ENCODE measurements around the gene UMOD. TPM values are rescaled to one million over a fixed set of nuclear protein-coding genes. Genes with fewer than 3 reads are reported as not detected.

UMOD gene
- total RNA-seq, 2 experiments from 2014 or later: not detected

DNA sequence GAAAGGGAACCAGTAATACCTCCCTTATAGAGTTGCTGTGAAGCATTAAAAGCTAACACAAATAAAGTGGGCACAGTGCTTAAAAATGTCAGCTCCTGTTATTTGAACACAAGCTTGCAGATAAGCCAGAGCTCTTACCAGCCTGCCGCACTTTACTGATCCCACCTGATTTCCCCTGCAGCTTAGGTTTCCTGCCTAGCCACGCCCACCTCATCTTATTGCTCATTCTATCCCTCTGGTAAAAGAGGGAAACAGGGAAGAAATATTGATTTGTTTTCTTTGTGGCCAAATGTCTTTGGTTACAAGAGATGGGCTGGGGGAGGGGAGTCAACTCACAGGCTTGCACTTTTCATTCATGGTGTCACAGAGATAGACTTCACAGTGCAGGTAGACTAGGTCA lies 15.6 kb downstream of the UMOD start:
- CTCF ChIA-PET: no interaction called here

DNA sequence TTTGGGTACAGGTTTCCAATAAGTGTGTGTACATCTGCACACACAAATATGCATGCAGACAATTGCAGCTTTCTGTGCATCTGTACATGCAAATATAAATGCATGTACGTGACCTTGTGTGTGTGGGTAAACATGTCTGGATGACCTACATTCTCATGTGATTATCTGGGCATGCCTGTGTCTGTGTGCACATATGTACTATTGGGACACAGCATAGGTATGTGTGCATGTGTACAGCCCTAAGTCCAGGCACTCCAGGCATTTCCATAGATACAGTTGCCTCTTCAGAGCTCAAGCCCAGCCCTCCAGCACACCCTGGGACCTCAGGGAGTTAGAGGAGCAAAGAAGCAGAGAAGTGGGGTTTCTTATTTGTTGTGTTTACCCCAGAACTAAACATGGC lies 18.1 kb downstream of the UMOD start:
- Mint-ChIP-seq H3K27me3 (peaks cover 10% of the 10 kb centered on the region), H3K4me1 (ENCODE audit: low read depth) (no peaks in the 10 kb centered on the region), H3K27ac (no peak overlapping the region), H3K36me3 (ENCODE audit: low read depth) (no peaks in the 10 kb centered on the region), H3K9me3 (no peaks in the 10 kb centered on the region), H3K4me3 (no peak overlapping the region)
- no peak for ATAC-seq (ENCODE audit: poor library complexity)
- TF ChIP-seq, protein P1, sequence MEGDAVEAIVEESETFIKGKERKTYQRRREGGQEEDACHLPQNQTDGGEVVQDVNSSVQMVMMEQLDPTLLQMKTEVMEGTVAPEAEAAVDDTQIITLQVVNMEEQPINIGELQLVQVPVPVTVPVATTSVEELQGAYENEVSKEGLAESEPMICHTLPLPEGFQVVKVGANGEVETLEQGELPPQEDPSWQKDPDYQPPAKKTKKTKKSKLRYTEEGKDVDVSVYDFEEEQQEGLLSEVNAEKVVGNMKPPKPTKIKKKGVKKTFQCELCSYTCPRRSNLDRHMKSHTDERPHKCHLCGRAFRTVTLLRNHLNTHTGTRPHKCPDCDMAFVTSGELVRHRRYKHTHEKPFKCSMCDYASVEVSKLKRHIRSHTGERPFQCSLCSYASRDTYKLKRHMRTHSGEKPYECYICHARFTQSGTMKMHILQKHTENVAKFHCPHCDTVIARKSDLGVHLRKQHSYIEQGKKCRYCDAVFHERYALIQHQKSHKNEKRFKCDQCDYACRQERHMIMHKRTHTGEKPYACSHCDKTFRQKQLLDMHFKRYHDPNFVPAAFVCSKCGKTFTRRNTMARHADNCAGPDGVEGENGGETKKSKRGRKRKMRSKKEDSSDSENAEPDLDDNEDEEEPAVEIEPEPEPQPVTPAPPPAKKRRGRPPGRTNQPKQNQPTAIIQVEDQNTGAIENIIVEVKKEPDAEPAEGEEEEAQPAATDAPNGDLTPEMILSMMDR (IDR thresholded peaks at IDR 0.05): no peak
- intact Hi-C loops (cut with DNase I, micrococcal nuclease): no loop called here
- DNase-seq: no peak
- no peak overlapping the region for H3K27ac ChIP-seq (ENCODE audit: low read depth in 1 of 2, low read length in 2 of 2)
- no peaks in the 10 kb centered on the region for H3K36me3 ChIP-seq (ENCODE audit: insufficient read depth, low read length)
- H3K27me3 ChIP-seq (ENCODE audit: control insufficient read depth in 1 of 2, insufficient read depth in 2 of 2, low read length in 2 of 2): no peaks in the 10 kb centered on the region
- H3K4me1 ChIP-seq (ENCODE audit: insufficient read depth, low read length): no peaks in the 10 kb centered on the region
- H3K9me3 ChIP-seq (ENCODE audit: control insufficient read depth in 1 of 2, insufficient read depth in 1 of 2, low read length in 2 of 2): no peaks in the 10 kb centered on the region
- ChIA-PET POLR2A (no interaction called here), CTCF (no interaction called here)
- no peak overlapping the region for H3K4me3 ChIP-seq (ENCODE audit: low read length)

More for the DNA sequence above, 15.6 kb downstream of the UMOD start:
- TF ChIP-seq, protein P1 (IDR thresholded peaks at IDR 0.05): no peak
- Mint-ChIP-seq H3K4me3 (no peak overlapping the region), H3K4me1 (ENCODE audit: low read depth) (no peaks in the 10 kb centered on the region), H3K36me3 (ENCODE audit: low read depth) (no peaks in the 10 kb centered on the region), H3K27me3 (peaks cover 14% of the 10 kb centered on the region), H3K9me3 (no peaks in the 10 kb centered on the region), H3K27ac (no peak overlapping the region)
- Histone ChIP-seq H3K36me3 (ENCODE audit: insufficient read depth, low read length) (no peaks in the 10 kb centered on the region), H3K4me1 (ENCODE audit: insufficient read depth, low read length) (no peaks in the 10 kb centered on the region), H3K27me3 (ENCODE audit: control insufficient read depth in 1 of 2, insufficient read depth in 2 of 2, low read length in 2 of 2) (no peaks in the 10 kb centered on the region), H3K9me3 (ENCODE audit: control insufficient read depth in 1 of 2, insufficient read depth in 1 of 2, low read length in 2 of 2) (no peaks in the 10 kb centered on the region), H3K27ac (ENCODE audit: low read depth in 1 of 2, low read length in 2 of 2) (no peak overlapping the region), H3K4me3 (ENCODE audit: low read length) (no peak overlapping the region)
- DNase-seq (no peak), ATAC-seq (ENCODE audit: poor library complexity) (no peak)
- intact Hi-C loops (cut with DNase I, micrococcal nuclease): no loop called here
- POLR2A ChIA-PET: no interaction called here

DNA sequence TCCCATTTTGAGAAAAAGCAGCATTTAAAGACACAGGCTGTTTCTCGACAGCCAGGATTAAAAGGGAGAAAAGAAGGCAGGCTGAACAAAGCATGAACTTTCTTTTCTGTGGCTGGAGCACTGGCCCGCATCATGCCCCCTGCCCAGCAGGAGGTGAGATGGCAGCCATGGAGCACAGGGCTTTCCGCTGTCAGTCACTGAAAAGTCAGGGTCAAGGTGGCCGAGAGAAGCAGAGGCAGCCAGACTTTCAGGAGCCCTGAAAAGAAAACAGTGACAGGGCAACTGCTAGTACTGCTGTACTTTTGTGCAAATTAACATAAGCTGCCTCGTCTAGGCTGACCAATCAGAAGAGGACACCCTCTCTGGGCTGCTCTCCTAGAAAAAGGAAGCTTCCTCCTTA lies 19.4 kb downstream of the UMOD start:
- Mint-ChIP-seq H3K36me3 (ENCODE audit: low read depth) (no peaks in the 10 kb centered on the region), H3K4me3 (no peak overlapping the region), H3K27me3 (peaks cover 9% of the 10 kb centered on the region), H3K4me1 (ENCODE audit: low read depth) (no peaks in the 10 kb centered on the region), H3K9me3 (peaks cover 2% of the 10 kb centered on the region), H3K27ac (no peak overlapping the region)
- Histone ChIP-seq H3K27ac (ENCODE audit: low read depth in 1 of 2, low read length in 2 of 2) (no peak overlapping the region), H3K4me3 (ENCODE audit: low read length) (no peak overlapping the region), H3K4me1 (ENCODE audit: insufficient read depth, low read length) (no peaks in the 10 kb centered on the region), H3K27me3 (ENCODE audit: control insufficient read depth in 1 of 2, insufficient read depth in 2 of 2, low read length in 2 of 2) (no peaks in the 10 kb centered on the region), H3K36me3 (ENCODE audit: insufficient read depth, low read length) (no peaks in the 10 kb centered on the region), H3K9me3 (ENCODE audit: control insufficient read depth in 1 of 2, insufficient read depth in 1 of 2, low read length in 2 of 2) (no peaks in the 10 kb centered on the region)
- intact Hi-C loops (cut with DNase I, micrococcal nuclease): no loop called here
- POLR2A ChIA-PET: no interaction called here
- DNase-seq: no peak
- TF ChIP-seq, protein P1 (IDR thresholded peaks at IDR 0.05): no peak
- no peak for ATAC-seq (ENCODE audit: poor library complexity)
- CTCF ChIA-PET: no interaction called here
